HG02623 (cell line): Measurements from ENCODE around the gene TMEM178B.
"Not testable (repeated sequence)": the region's sequence is repeated elsewhere in the genome, so short reads cannot be mapped to it uniquely, and the experiment has no call there.

Experiments used
- ATAC-seq: cut with Tn5 transposase; IDR thresholded peaks from one replicate; pipeline ENCODE4 v1.9.1; 2021; ENCODE audit warnings: moderate library complexity; ENCODE audit not compliant: unreplicated experiment

The TMEM178B gene

GRCh38 chr7:141133646-141134045 is 59.8 kb downstream of the TMEM178B start:
- ATAC-seq = no peak

GRCh38 chr7:141142058-141142457 is 68.2 kb downstream of the TMEM178B start:
- ATAC-seq = no peak

- ATAC-seq = no peak
These were observed 71.2 kb downstream of the TMEM178B start for GRCh38 chr7:141144921-141145629.

GRCh38 chr7:141145630-141145982 is 71.7 kb downstream of the TMEM178B start:
- no peak for ATAC-seq

GRCh38 chr7:141147482-141147881 is 73.6 kb downstream of the TMEM178B start:
- no peak for ATAC-seq

- ATAC-seq = no peak
These were observed 76.6 kb downstream of the TMEM178B start for GRCh38 chr7:141150465-141150864.

GRCh38 chr7:141151746-141152145 is 77.9 kb downstream of the TMEM178B start:
- ATAC-seq = no peak

- no peak for ATAC-seq
These were observed 79.4 kb downstream of the TMEM178B start for GRCh38 chr7:141153231-141153630.

GRCh38 chr7:141154131-141154732 is 80.4 kb downstream of the TMEM178B start:
- ATAC-seq = no peak

GRCh38 chr7:141156407-141156806 is 82.5 kb downstream of the TMEM178B start:
- ATAC-seq = no peak

GRCh38 chr7:141157138-141157765 is 83.4 kb downstream of the TMEM178B start:
- ATAC-seq = no peak

GRCh38 chr7:141158561-141158960 is 84.7 kb downstream of the TMEM178B start:
- no peak for ATAC-seq

- ATAC-seq = no peak
These were observed 86.5 kb downstream of the TMEM178B start for GRCh38 chr7:141160246-141160860.

- ATAC-seq = no peak
These were observed 88.0 kb downstream of the TMEM178B start for GRCh38 chr7:141161550-141162535.

- ATAC-seq = no peak
These were observed 91.7 kb downstream of the TMEM178B start for GRCh38 chr7:141165521-141165920.

GRCh38 chr7:141166926-141167325 is 93.1 kb downstream of the TMEM178B start:
- ATAC-seq = no peak

GRCh38 chr7:141167381-141167964 is 93.6 kb downstream of the TMEM178B start:
- no peak for ATAC-seq

- ATAC-seq = not testable (repeated sequence)
These were observed 95.3 kb downstream of the TMEM178B start for GRCh38 chr7:141169157-141169556.

- ATAC-seq = not testable (repeated sequence)
These were observed 101.9 kb downstream of the TMEM178B start for GRCh38 chr7:141175728-141176127.

GRCh38 chr7:141177120-141177519 is 103.3 kb downstream of the TMEM178B start:
- not testable (repeated sequence) for ATAC-seq
